IPS-11a (cell line): ENCODE results near the gene GOLGA6C.
"Not testable (repeated sequence)": the region's sequence is repeated elsewhere in the genome, so short reads cannot be mapped to it uniquely, and the experiment has no call there.

Source experiments
- H3K4me3 ChIP-seq: one replicate; pipeline ENCODE4 v1.5.1; 2013; ENCODE audit warnings: low read depth, low read length, control low read depth

The GOLGA6C gene

DNA sequence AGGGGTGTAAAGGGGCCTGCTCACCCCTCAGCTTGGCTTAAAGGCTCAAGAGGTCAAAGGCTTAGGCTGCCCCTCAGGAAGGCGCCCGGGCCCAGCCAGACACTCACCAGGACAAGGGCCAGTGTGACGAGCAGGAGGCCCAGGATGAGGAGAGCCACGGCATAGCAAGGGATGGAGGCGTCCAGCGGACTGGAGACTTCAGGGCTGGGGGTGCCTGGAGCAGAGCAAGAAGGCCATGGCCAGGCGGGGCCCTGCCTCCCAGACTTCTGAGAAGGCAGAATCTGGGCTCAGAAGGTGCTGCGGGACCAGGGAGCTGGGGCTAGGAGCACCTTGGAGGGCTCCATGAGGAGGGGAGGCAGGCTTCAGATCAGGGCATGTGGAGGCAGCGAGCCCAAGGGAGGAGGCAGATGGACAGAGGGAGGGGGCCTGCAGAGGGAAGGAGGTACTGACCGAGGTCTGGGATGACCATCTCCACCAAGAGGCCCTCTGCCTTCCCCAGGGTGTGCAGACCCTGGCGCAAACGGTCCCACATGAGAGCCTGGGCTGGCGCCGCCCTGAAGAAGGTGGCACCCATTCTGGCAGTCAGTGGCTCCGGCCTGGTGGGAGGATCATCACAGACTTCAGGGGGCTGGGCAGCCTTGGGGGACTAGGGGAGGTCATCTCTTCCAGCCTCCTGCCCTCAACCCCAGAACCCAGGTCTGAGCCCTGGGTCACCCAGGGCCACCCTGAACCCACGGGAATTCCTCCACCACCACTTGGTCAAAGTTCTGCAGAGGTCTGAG is 32.0 kb upstream of the GOLGA6C start:
- H3K4me3 ChIP-seq = no peak overlapping the region

DNA sequence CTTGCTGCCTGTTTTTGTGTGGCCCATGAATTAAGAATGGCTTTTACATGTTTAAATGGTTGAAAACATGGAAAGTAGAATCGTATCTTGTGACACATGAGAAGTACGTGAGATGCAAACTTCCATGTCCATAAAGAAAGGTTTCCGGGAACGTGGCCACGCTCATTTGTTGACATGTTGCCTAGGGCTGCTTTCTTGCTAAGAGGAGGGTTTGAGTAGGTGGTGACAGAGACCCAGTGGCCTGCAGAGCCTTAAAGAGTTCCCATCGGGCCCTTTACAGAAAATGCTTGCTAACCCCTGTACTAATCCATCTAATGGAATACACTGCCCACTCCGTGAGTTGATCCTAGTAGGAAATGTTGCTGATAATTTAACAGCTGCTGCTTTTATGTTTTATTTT is 31.0 kb upstream of the GOLGA6C start:
- H3K4me3 ChIP-seq = not testable (repeated sequence)

DNA sequence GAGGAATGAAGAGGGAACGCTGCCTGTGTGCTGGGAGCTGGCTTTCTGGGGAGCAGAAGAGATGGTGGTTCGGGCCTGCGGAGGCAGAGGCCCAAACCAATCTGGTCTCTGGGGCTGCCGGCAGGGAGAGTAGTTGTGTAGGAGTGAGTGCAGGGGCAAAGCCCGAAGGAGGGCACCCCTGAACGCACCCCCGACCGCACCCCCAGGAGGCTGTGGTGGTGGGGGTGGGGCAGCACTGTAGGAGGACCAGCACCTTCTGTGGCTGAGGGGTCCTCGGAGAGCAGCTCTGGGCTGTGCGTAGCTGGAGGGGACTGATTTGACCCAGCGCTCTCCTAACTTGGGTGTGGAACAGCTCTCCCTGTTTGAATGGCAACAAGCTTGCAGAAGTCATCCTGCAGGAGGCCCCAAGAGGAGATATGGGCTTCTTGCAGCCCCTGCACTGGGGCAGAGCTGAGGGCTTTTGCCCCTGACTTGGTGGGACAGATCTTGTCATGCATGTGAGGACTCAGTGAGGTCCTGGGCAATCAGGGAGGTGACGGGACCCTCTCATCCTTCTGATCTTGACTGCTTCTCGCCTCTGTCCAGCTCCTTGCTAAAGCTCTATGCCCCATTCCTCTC is 30.4 kb upstream of the GOLGA6C start:
- no peak overlapping the region for H3K4me3 ChIP-seq

DNA sequence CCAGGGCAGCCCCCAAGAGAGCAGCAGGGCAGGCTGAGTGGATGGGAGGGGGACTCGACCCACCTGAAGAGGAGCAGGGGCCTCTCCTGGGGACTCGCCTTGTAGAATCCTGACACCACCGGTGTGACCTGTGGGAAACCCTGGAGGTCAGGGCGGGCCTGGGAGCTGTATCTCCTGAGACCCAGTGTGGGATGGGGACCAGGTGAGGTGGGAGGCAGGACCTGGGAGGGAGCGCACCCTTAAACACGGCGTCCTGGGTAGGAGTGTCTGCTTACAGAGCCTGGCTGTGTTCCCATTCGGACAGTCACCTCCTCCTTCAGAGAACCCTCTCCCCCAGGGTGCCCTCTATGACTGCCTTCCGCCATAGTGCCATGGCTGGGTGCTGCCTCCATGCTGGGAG is 29.3 kb upstream of the GOLGA6C start:
- H3K4me3 ChIP-seq = no peak overlapping the region

DNA sequence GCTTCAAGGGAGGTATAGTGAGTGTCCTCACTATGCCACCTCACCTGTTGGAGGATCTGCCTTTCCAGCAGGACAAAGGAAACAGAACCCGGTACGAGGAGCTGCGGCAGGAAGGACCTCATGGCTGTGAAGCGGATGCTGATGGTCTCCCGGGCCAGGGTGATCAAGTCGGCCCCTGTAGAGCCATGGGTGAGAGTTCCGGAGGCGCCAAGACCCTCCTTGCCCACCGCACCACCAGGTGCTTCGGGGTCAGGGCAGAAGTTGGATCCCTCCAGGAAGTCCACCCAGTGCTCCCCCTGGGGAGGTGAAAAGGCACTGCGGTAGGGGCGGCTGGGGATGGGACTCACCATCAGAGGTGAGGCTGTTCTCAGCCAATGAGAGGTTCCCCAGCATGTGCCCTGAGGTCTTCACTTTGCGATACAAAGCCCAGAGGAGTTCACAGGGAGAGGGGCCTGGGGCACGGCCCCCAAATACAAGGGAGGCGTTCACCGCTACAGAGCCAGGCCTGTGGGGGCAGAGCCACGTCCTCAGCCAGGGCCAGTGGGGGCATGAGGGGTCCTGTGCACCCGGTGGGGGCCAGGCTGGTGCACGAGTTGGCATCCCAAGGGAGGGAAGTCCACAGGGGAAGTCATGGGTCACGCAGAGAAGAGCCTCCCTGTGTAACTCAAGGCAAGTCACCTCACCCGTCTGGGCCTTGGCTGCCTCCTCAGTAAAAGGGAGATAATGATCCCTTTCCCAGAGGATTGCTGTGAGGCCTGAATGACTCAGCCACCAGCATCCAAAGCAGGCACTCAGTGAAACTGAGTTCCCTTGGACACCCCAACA is 28.7 kb upstream of the GOLGA6C start:
- no peak overlapping the region for H3K4me3 ChIP-seq

DNA sequence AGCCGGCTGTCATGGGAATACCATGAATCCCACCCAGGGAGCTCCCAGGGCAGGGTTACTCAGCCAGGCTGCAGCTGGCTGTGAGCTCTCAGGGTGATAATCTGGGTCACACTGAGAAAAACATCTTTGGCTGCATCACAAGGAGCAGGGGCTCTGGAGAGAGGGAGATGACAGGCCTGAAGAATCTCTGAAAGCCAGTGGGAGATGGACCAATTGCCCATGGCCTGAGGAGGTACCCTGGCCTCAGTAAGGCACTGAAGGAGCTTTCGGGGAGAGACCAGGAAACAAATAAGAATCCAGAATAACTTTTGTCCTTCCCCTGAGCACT is 28.2 kb upstream of the GOLGA6C start:
- no peak overlapping the region for H3K4me3 ChIP-seq

DNA sequence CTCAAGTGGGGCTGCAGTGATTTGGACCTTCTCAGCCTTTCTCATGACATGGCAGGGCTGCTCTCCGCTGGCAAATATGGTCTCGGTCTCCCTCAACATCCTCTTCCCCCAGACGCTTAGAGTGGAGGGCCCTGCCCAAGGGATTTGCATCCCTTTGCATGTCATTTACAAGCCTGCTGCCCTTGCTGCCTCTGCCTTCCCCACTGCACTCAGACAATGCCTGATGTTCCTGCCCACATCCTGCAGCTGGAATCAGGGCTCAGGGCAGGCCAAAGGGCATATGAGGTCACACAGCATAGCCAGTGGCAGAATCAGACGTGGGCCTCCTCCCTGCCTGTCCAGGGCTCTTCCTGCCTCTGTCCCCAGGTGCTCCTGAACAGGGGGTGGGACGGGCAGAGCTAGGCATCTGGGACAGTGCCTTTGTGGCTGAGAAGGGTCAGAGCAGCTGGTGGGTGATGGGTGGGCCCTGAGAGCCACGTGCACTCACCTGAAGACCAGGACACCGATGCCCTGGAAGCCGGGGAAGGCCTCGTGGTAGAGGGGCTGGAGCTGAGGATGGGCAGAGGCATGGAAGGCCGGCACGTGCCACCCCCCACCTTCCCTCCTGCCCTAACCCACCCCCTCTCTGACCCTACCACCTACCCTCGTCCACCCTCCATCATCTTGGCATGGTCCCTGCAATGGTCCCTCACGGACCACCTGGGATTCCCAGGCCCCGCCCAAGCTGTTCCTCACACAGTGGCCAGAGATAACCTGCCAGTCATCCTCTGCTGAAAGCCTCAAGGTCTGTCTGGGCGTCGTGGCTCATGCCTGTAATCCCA is 27.4 kb upstream of the GOLGA6C start:
- no peak overlapping the region for H3K4me3 ChIP-seq

DNA sequence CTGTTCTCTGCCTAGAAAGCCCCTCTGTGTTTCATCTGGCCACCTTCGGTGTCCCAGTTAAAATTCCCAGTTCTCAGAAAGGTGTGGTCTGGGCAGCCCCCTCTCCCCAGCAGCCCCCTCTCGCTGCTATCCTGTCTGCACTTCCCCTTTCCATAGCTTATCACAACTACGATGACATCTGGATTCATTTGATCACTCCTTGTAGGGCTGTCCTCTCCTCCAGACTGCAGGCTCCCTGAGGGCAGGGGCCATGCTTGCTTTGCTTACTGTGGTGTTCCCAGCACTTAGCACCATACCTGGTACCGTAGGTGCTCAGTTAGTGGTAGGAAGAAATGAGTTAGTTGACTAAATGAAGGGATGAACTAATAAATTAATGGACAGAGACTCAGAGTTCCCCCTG is 26.3 kb upstream of the GOLGA6C start:
- H3K4me3 ChIP-seq = no peak overlapping the region

DNA sequence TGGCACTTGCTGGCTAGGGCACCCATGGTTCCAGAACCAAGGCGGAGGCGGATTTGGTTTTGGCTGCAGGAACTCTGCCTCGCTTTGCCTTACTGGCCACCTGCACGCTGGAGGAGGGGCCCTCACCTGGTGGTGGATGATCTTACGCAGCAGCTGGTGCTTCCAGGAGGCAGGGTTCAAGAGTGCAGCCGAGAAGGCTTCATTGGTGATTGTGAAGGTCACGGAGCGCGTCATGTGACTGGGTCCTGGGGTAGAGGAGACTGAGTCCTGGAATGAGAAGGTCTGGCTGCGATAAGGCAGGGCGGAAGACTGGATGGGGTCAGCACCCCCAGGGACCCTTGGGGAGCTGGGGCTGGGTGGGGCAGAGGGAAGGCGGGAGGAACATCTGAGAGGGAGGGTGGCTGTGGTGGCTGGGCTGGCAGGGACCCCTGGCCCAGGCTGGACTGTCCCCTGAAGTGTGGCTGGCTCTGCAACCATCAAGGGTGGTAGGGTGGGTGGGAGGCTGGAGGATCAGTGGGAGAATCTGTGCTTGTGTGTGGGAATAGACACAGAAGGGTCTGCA is 25.8 kb upstream of the GOLGA6C start:
- H3K4me3 ChIP-seq = no peak overlapping the region

DNA sequence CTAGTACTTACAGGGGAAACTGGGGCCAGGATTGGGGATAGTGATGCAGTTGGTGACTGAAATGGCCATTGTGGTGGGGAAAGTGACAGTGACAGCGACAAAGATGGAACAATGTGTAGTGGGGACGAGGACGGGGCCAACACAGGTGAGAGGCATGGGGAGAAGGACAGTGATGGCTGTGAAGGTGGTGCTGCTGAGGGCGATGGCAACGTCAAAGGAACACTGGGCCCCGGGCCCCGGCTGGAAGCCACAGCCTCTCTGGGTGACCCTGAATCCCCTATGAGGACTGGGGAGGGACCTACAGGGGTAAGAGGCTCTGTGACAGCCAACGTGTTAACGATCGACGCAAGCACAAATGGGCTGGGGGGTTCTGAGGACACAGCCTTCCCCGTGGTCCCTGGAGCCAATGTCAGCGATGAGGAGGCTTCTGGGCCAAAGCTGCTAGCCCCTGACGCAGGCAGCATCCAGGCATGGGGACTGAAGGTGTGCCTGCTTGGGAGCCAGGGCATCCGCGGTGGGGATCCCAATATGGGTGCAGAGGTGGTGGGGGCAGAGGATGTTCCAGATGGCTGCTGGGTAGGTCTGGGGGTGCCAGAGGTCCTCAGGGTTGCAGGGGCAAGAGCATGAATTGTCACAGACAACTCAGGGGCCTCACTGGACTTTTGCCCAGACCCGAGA is 25.2 kb upstream of the GOLGA6C start:
- H3K4me3 ChIP-seq = no peak overlapping the region

DNA sequence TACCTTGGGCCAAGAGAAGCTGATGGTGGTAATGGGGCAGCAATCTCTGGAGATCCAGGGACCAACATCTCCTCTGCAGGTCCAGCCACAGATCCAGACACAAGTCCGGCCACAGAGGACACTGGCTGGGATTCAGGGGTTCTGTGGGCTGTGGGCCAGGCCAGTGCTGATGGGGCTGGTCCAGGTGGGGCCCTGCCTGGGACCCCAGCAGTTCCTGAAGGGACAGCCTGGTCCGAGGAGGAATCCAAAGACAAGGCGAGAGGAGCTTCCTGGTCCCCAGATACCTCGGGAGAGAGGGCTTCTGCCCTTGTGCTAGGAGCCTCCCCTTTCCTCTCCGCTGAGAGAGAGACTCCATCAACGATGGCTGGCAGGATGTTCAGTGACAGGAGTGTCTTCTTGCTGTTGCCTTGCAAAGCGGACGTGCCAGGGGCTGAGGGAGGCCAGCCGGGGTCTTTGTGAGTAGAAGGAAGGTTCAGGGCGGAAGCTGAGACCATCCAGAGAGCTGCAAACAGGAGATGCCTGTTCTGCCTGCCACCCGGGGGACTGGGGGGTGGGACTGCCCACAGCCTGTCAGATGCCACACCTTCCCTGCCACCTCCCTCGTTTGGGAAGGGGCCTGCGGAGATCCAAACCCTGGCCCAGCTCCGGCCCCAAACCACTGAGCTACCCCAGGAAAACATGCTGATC is 24.5 kb upstream of the GOLGA6C start:
- H3K4me3 ChIP-seq = no peak overlapping the region

DNA sequence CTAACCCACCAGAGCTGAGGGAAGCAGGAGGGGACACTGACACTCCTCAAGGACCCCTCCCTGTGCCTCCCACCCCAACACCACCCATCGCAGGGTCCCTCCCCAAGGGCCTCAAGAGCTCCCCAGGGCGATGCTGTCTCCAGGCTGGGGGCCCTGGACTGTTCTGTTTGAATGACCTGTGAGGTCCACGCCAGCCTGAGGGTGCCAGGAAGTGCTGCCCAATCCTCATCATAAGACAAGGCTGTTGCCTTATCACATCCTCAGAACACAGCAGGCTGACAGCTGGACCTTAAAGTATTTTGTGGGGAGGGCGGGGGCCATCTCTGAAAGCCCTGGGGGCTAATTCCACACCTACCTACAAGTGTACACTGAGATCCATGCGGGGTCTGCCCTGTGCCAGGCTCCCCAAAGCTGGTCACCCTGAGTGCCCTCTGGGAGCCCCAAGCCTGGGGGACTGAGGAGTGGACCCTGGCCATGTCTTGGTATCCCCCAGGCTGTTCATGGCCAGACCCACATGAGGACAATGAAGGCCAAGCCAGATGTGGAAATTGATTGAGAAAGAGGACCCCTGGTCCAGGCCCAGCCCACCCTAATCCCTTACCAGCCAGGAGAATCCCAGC is 23.8 kb upstream of the GOLGA6C start:
- no peak overlapping the region for H3K4me3 ChIP-seq

DNA sequence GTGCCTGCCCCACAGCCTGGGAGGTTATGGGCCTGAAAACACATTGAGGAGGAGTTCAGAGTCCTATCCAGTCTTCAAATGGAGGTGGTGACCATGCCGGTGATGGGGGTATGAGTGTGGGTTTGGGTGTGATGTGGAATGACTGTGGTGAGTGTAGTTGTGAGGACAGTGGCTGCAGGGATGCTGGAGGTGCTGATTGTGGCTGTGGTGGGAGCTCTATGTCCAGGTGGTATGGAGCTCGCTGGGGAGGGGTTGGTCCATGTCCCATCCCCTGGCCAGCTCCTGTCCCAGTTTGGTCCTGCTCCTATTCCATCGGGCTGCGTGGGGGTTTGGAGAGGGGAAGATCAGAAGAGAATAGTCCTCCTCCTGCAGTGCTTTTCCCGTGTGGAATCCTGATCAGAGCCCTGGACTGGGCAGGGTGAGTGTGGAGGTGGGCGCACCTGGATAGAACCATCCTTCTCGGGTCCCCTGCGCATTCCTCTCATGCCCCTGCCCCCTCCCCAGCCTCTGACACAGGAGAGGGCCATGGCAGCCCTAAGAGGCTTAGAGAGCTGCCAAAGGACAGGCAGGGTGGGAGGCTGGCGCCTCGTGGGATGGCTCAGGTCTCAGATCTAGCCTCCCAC is 23.0 kb upstream of the GOLGA6C start:
- no peak overlapping the region for H3K4me3 ChIP-seq

DNA sequence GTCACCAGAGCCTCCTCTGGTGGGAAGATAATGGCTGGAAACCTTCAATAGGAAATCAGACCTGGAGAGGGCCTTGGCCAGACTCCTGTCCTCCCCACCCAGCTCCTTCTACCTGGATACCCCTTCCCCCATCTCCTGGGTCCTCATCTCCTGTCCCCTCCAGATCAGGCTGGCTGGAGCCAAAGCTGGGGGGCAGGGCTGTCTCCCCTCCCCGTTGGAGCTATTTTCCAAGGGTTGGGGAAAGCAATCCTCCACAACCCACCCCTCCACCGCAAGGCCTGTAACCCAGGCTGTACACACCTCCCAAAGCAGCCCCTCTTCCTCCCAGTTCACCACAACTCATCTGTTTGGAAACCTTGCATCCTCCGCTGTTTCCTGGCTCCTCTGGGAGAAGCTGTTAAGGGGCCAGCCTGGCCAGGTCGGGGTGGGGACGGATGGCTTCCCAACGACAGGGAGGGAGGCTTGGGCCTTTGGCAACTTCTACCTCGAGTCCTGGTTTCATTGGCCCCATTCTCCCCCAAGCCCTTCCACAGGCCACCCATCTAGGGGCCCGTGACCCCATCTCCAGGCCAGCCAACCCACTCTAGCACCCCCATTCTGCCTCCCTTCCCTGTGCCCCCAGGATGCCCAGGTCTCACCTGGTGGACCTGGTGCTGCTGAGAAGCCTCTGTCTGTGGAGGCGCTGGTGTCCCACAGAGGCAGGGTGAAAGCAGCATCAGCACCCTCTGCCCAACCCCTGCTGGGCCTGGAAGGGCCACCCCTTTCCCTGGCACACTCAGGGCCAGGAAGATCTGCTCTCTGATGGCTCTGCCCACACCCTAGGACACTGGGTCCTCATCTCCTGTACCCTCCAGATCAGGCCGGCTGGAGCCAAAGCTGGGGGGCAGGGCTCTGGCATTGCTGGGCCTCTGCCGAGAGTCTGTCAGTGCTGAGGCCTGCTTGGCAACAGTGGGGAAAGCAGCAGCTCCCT is 22.1 kb upstream of the GOLGA6C start:
- H3K4me3 ChIP-seq = no peak overlapping the region

DNA sequence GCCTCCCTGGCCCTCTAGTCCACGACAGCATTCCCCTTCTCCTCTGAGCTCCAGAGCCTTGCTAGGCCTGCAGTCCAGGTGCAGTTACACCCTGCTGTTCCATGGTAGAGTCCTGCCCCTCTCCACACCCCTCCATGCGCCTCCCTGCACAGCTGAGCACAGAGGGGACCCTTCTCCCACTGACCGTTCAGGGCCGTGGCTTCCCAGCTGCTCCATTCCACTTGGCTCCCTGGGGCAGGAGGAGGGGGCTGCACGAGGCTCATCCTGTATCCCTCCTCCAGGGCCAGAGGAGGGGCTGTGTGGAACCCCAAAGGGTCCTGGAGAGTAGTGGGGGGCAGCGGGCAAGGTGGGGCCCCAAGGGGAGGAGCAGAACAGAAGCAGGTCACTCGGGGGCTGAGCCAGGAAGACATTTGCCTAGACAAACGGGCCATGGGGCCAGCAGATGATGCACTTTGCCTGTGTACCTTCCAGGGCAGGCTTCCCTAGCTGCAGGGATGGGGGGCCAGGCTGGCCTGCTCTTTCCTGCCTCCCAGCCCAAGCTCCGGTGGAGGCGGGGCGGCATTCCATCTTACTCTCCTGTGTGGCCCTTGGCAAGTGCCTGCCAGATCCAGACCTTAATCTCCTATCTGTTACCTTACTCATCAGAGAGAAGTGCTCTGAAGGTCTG is 20.7 kb upstream of the GOLGA6C start:
- no peak overlapping the region for H3K4me3 ChIP-seq

DNA sequence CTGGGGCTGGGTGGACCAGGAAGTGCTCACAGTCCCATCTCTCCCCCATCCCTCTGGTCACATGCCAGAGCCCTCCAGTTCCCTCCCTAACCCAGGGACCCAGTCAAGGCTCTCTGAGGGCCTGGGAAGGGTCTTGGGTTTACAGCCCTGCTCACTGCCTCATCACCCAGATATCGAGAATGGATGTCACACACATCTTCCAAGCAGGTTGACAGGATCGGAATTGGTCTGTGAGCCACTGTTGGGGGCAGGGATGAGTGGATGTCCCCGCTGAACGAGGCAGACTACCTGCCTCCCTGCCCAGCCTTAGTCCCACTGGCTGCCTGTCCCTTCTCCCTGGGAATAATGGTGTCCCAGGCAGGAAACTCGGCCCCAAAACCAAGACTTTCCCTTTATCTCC is 20.0 kb upstream of the GOLGA6C start:
- no peak overlapping the region for H3K4me3 ChIP-seq

DNA sequence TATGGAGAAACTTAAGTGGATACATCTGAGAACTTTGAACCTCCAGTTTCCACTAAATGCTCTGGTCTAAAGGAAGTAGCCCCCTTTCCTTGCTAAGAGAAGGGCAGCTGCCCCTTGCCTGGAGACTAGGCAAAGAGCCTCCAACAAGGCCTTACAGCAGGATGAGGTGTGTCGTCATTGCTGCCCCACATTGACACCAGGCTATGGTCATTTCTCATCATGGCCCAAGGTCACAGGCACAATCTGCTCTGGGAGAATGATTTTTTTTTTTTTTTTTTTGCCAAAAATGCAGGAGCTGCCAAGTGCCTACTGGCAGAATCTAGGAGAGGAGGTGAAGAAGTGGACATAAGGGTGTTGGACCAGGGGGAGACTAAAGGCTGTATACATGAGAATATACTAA is 12.4 kb upstream of the GOLGA6C start:
- not testable (repeated sequence) for H3K4me3 ChIP-seq
